ENCODE measurements around the gene LRP2.
"Not testable (repeated sequence)": the region's sequence is repeated elsewhere in the genome, so short reads cannot be mapped to it uniquely, and the experiment has no call there.

Gene LRP2

GRCh38 chr2:169165791-169166190, 196.5 kb downstream of the LRP2 start:
- DNase-seq = no peak

GRCh38 chr2:169164311-169164710, 198.0 kb downstream of the LRP2 start:
- no peak for DNase-seq

GRCh38 chr2:169162613-169163012, 199.7 kb downstream of the LRP2 start:
- no peak for DNase-seq

GRCh38 chr2:169160926-169161481, 201.3 kb downstream of the LRP2 start:
- DNase-seq = no peak

GRCh38 chr2:169159686-169160085, 202.6 kb downstream of the LRP2 start:
- DNase-seq = no peak

- DNase-seq = no peak
These were observed 203.5 kb downstream of the LRP2 start for GRCh38 chr2:169158874-169159273.

GRCh38 chr2:169146220-169146619, 216.1 kb downstream of the LRP2 start:
- DNase-seq = no peak

DNA sequence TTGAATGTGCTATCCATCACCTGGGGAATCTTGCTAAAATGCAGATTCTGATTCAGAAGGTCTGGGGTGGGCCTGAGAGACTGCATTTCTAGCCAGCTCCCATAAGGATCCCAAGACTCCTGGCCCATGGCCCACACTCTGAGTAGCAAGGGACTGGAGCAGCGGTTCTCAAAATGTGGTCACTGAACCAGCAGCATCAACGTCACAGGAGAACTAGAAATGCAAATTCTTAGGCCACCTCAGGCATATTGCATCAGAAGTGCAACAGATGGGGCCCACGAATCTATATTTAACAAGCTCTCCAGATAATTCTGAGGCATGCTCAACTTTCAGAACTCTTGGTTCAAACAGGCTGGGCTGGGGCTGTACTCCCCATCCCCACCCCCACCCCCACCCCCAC, 218.3 kb downstream of the LRP2 start:
- no peak for DNase-seq

GRCh38 chr2:169141713-169142352, 220.5 kb downstream of the LRP2 start:
- no peak for DNase-seq

GRCh38 chr2:169139993-169140767, 222.2 kb downstream of the LRP2 start:
- no peak for DNase-seq

- DNase-seq = no peak
These were observed 223.2 kb downstream of the LRP2 start for GRCh38 chr2:169139145-169139544.

DNA sequence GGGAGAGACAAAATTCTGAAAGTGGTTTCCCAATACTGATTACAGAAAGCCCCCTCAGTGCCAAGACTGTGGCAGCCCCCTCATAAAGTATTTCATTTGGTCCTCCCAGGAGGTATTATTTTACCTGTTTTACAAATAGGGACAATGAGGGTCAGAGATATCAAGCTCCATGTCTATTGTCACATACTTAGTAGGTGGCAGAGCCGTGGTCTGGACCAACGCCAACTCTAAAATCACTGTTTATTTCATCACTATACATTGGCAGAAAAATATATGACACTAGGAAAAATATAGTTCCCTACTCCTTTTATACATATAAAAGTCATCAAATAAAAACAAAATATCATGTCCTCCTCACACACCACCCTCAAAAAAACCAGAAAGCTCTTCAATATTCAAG, 224.4 kb downstream of the LRP2 start:
- DNase-seq = no peak

DNA sequence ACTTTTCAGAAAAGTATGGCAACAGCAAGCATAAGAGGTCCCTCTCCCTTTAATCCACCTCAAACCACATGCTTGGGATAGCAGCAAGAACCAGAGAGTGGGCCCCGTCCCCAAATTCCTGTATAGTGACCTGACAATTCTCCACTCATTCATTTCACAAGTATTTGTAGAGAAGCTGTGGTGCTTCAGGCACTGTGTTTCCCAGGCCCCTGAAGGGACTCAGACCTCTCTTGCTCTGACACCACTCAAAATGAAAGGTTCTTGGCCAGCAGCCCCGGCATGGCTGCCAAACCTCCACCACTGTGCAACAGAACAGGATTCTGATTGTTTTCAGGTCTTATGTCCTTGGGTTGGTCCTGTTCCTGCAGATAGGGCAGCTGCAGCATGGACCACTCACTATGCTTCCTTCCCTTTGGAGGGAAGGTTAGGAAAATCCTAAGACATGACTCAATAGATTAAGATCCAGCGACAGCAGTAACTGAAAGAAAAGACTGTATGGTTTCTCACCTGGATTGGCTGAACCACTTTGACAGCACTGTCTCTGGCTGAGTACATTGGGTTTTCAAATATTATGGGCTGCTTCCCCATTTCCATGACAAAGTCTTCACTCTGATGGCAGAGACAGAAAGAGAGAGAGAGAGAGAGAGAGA, 225.3 kb downstream of the LRP2 start:
- DNase-seq = no peak

DNA sequence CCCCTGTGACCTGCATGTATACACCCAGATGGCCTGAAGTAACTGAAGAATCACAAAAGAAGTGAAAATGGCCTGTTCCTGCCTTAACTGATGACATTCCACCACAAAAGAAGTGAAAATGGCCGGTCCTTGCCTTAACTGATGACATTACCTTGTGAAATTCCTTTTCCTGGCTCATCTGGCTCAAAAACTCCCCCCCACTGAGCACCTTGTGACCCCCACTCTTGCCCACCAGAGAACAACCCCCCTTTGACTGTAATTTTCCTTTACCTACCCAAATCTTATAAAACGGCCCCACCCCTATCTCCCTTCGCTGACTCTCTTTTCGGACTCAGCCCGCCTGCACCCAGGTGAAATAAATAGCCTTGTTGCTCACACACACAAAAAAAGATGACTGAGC, 225.9 kb downstream of the LRP2 start:
- DNase-seq = not testable (repeated sequence)

DNA sequence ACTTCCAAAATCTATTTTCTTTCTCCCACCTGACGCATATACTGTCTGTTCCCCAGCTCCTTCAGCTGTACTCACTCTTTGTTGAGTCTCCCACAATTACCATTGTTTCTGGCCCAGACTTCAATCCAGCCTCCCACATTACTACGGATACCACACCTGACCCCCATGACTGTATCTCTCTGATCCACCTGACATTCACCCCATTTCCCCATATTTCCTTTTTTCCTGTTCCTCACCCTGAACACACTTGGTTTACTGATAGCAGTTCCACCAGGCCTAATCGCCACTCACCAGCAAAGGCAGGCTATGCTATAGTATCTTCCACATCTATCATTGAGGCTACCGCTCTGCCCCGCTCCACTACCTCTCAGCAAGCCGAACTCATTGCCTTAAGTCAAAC, 228.1 kb downstream of the LRP2 start:
- not testable (repeated sequence) for DNase-seq

DNA sequence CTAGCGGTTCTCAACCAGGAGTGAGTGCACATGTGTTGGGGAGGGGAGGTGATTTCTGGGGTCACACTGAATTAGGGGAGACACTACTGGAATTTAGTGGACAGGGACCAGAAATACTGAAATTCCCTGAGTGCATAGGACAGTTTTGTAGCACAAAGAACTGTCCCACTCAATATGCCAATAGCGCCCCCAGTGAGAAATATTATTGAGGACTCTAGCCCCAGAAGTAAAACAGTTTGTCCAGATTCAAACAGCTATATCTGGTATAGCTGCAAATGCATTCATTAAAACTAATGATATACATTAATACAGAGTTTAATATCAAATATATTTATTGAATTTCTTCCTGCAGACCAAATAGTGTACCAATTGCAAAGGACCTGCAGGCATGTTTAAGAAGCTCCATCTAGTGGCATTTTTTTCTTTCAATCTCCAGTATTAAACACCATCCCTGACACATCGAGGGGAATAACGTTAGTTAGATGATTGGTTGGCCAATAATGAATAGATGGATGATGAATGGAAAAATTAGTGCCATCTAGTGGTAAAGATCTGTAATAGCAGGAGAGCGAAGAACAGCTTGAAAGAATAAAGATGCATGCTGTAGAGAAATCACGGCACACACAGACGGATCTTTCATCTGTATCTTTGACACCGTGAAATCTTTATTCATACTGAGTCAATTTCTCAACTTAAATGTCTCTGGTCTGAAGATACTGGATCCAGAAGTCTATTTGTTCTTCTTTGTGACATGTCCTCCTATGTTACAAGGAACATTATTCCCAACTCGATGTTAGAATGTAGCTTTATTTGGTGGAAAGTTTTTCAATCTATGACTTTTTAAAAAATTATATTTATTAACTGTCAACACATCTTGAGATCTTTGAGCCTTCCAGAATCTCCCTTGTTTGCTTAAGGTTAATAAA, 230.5 kb downstream of the LRP2 start:
- no peak for DNase-seq

DNA sequence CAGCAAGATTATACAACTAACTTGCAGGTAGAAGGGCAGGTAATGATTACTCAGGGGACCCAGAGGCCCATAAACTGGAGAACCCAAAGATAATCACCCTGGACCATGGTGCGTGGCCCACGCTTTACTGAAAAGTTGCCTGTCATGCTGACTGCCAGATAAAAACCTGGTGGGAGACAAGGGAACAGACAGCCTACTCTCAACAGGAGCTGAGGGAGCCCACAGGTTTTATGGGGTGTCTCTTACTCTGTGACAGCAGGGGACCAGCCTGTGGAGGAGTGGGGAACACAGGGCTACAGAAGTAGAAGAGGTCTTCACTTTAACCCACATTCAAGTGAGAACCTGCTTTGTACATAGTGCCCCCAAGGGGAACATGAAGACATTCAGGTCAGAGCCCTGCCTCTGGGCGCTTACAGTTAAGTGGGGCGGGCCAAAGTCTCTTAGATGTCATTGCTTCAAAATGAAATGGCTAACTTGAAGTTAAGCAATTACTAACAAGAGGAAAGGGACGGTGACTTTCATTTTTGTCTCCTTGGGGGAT, 232.6 kb downstream of the LRP2 start:
- DNase-seq = no peak

DNA sequence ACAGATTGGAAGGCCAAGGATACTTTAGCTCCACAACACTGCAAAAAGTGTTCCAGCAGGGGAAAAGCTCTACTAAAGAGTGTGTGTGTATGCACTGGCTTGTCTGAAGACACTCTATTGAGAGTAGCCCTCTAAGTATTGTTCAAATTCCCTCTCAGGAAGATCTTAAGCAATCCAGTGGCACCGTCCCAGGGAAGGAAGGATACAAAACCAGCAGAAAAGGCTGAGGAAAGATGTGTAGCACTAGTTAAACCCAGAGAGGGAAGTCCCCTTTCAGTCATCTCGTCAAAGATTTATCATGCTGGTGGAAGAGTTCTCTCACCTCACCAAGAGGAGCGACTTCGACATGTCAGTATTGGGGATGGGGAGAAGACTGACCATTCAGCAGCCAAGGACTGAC, 242.5 kb downstream of the LRP2 start:
- DNase-seq = no peak

GRCh38 chr2:169119123-169119760, 243.1 kb downstream of the LRP2 start:
- DNase-seq = no peak

- DNase-seq = no peak
These were observed 244.3 kb downstream of the LRP2 start for GRCh38 chr2:169118060-169118459.

GRCh38 chr2:169116993-169117392, 245.3 kb downstream of the LRP2 start:
- no peak for DNase-seq

DNA sequence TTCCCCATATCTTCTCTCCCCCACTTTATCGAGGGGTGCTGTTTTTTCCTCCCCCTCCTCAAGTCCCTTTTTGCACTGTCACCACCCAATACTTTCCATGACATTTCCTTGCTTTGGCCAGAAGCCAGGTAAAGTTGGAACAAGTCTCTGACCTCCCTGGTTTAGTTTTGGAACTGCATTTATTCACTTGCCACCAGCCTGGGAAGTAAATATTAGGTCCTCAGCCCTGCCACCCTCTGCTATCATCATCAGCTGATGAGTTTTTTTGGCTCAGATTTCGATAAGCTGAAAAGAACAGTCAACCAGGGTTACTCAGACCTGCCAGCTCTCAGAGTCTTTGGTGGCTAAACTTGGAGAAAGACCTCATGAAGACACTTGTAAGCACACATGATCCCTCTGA, 246.0 kb downstream of the LRP2 start:
- no peak for DNase-seq

Data from NCI-H187 treated with DMSO at 0.1 percent for 48 hours (cell line).